NCI-H345 (cell line): Measurements from ENCODE around the gene NHS.
"Not testable (repeated sequence)": the region's sequence is repeated elsewhere in the genome, so short reads cannot be mapped to it uniquely, and the experiment has no call there.

Source experiments
- DNase-seq: peaks from one replicate; lab custom pipeline; 2025; lab: John Stamatoyannopoulos, UW

The NHS gene

DNA sequence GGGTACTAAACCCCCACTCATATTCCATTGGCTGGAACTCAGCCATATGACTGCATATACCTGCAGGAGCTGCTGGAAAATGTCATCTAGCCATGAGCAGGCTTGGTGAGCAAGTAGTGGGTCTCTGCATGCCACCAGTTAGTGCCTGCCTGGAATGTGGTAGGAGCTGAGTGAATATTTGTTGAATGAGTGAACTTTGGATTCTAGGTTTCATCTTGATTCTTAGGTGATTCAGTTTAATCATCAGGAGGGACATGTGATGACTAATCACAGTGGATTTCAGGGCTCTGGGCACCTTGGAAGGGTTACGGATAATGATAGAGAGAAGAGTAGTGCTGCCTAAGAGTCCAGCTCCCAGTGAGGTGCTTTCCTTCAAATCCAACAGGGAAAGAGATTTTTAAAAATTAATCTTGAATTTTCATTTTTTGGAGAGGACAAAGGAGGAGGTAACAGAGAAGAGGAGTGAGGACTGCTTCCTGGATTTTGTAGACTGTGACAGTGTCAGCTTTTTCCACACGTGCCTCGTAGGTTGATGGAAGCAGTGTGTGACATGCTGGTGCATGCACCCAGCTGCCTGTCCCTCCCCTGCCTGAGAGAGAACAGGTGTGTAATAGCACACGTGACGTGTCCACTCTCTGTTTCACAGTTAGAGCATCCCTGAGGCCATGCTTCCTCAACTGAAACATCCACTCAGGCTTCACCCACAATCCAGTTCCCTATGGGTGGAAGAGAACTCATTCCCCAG lies 30.4 kb downstream of the NHS start:
- DNase-seq, result no peak

DNA sequence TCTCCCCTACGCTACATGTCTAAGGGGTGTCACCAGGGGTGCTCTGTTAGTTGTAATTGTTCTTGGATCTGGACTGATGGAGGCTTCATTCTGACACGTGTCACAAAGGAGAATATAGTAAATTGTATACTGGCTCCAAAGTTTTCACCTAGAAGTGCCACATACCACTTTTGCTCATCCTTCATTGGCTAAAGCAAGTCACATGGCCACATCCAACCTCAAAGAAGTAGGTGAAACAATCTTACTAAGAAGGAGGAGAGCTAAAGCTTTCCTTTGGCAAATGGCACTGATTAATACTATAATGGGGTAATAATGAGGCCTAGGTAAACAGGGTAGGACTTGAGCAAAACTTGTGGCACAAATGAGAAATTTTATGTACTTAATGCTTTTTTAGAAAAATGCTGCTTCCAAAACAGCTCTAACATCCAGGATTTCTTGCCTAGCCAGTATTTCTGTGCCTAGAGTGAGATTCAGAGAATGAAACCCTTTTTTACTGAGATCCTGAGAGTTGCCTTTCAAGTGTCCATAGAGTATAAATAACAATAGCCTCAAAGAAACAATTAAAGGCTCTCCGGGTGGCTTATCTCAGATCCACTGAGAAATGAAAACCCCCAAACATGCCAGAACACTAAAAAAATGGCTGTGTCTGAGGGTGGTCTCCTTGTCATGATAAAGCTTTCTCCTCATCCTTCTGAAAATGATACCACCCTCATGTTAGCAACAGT lies 34.7 kb downstream of the NHS start:
- DNase-seq, result no peak

DNA sequence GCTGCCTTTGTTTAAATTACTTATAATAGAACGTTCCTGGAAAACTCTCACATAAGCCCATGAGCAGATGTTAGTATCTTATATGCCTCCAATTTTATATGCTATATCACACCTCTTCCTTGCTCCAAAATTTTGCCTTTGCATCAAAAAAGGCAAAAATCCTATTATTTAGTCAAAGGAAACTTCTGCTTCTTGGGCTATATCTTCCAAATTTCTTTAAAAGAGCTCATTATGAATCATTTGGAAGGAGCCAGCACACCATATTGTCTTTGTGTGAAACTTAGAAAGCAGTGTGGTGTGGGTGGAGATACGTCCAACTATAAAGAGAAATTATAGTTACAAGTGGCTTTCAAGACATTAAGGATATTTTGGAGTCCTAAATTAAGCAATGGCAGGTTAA lies 35.7 kb downstream of the NHS start:
- no peak for DNase-seq

DNA sequence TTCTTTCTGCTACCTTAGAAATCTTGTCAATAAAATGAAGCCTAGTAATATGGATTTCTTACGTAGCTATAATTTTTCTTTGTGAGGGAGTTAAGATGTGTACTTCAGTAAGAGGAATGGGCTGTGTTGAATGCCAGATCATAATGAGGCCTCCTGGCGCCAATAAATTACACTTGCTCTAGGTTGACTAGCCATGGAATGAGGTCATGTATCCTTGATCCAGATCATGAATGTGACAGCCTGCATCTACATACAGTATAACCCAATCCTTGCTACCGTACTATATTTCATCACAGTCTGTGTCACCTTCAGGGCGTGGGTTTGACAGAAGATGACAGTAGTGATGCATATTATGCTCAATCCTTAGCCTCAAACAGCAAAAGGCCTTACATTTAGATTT lies 36.2 kb downstream of the NHS start:
- no peak for DNase-seq

DNA sequence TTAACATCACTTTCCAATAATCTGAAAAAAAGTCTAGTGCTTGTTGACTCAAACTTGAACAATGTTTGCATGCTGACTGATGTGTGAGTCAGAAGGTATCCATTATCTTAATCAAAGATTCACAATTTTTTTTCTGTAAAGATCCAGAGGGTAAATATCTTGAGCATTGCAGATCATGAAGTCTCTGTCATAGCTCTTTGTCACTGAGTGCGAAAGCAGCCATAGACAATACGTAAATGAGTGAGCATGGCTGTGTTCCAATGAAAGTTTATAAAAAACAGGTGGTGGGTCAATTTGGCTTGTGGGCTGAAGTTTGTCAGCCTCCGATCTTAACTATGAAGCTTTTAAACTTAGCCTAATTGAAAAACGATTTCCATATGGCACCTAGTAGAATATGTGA lies 37.7 kb downstream of the NHS start:
- DNase-seq, result no peak

DNA sequence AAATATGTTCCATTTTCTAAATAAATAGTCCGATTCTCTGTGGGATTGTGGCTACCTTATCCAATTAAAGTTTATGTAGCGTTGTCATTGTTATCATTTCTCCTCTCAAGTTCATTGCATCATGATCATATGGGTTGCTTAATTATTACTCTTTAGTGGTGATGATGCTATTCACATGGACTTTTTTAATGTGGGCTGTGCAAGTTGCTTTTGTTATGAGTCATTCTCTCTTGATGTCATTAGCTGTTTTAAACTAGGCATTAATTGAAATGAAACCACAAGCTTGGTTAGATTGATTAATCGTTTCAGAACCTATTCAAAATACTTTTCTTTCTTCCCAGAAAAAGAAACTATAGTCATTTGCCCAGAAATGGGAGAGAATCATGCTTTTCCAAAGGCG lies 38.2 kb downstream of the NHS start:
- no peak for DNase-seq

DNA sequence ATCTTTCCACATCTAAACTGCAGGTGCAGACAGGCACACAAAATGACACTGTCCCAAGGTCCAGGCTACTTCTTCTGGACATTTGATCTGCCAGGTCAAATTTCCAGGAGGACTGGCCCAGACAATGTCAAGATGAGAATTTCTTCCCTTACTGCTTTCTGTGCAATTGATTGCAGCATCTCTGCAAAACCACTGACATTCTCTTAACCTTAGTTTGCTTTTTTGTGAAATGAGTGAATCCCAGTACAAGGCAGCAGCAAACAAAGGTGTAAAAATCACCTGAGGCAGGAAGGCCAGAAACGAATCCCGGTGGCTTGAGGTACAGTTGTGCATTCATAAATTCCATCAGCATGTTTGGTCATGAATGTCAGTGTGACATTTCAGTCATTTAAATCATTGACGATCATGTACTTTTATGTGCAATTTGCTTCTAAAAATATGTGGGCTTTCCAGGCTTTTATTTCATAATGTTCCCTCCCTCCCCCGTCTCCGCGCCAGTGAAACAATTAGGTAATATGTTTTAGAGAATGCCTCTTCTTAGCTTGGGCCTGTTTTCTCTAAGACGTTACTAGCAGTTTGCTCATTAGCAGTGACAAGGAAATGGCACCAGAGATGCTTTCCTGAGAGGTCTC lies 39.1 kb downstream of the NHS start:
- no peak for DNase-seq

DNA sequence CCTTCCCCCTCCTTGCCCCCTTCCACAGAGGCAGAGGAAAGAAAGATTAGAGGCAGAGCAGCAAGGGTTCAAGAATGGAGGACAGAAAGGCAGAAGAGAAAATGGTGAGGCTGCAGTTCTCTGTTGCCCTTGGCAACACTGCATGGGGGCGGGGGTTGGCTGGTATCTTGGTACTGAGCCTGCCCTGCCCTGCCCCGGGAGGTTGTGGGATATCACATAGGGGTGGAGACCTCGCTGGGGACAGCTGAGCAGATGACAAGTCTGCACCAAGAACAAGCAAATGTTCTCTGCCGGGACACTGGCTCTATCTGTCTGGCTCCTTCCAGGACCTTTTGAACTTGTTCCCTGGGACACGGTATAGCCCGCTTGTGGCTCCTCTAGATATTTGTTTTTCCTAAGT lies 39.8 kb downstream of the NHS start:
- DNase-seq, result no peak

DNA sequence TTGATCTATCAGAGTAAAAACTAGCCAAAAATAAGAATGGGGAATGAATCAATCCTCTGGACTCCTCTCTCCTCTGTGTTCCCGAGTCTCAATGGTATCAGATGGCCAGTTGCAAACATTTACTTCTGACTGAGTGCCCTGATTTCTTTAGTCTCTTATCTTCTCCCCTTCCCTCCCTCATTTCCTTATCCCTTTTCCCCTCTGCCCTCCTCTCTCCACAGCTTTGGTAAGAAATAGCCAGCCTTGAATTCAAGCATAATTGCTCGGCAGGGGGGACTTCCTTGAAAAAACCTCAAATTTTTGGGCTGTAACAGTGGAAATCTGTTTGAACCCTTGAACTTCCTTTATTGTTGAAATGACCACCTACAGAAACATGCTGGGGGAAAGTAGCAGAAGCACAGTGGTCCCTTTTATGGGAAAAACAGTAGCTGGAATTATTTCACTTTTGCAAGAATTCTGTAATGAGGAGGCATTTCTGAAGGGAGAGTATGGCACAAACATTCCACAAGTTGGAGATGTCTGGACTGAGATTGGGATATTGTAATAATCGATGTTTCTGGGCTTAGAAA lies 40.3 kb downstream of the NHS start:
- no peak for DNase-seq

DNA sequence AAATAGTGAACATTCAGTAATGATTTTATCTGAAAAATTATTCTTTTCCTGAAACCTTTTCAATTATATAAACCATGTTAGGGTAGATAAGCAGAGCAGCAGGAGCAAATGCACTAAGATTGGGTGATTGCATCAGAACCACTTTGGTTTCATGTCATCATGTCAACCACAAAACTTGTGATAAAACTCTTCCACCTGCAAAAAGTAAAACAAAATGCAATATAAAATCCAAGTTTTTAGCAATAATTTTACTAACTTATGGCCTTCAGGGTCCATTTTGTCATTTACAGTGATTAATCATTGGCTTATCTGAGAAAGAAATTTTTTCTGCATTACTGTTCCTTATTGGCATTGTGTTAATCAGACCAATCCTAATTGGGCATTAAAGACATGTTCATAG lies 42.4 kb downstream of the NHS start:
- DNase-seq, result no peak

DNA sequence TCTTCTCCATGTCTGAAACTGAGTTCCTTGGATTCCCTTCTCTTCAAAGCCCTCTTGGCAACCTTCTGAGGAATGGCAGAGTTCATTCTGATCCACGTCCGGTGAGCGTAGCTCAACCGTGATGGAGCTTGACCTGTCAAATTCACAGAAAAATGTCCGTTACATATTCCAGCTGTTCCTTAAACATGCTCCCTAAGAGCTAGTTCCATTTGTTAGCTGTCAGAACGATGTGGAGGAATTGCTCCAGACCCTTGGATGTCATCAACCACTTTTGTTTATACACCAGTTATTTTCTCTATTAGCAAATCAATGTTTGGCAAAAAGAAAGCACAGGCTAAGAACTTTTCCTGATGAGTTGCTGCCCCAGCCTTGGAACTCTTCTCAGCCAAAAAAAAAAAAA lies 50.1 kb downstream of the NHS start:
- no peak for DNase-seq

DNA sequence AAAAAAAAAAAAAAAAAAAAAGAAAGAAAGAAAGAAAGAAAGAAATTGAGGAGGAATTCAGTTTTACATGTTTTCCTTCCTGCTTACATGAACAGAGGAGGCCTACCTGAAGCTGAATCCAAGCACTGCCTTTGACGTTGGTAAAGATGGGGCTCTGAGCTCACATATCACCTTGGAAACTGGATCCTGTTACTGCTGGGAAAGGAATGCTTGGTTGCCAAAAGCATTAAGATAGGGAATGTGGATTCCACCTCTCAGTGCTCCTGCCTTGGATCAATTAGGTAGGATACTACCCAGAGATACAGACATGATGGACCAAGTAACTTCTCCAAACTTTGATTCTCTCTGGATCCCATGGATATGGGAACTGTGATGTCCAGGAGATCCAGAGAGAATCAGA lies 50.6 kb downstream of the NHS start:
- no peak for DNase-seq

DNA sequence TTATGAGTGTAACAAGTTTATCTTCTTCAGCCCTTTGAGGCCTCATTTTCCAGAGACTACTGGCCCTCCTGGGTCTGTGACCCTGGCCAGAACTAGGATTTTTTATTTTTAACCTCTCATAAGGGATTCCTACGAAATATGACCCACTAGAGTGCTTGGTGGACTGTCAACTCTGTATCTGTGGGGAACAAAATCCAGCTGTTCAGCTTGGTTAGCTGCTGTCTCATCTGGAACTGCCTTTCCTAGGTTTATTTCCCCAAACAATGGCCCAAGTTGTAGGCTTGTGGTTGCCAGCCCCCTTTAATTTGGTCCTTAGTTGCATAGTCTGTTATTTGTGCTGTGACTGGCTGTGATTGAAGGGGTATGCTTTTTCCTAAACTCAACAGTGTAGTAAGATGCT lies 56.2 kb downstream of the NHS start:
- no peak for DNase-seq

DNA sequence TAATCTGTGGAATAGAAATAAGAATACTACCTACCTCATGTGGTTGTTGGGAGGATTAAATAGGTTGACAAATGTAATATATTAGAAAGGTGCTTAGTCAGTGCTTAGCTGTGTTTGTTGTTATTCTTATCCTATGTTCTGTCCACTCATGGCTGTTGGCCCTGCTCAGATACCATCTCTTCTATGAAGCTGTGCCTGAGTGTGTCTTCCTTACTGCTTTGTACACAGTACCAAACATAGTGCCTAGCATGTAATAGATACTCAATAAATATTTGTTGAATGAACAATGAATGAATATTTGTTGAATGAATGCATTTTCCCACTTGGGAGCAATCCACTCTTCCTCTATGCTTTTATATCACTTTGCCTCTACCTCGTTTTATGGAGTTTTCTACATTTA lies 57.2 kb downstream of the NHS start:
- DNase-seq, result no peak

DNA sequence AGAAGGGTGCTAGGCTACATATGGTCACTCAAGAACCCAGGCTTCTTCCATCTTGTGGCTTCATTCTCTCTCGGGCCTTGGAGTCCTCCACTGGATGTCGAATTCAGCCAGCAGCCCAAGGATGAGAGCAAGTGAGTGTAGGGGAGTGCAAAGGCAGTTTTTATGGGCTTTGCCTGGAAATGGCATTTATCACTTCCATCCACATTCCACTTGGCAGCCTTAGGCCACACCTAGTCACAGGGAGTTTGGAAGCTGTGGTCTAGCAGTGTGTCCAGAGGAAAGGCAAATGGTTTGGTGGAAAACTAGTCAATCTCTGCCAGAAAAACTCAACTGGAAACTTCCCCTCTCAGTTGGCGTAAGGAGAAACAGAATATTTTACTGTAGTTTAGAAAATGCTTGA lies 59.0 kb downstream of the NHS start:
- DNase-seq, result no peak

DNA sequence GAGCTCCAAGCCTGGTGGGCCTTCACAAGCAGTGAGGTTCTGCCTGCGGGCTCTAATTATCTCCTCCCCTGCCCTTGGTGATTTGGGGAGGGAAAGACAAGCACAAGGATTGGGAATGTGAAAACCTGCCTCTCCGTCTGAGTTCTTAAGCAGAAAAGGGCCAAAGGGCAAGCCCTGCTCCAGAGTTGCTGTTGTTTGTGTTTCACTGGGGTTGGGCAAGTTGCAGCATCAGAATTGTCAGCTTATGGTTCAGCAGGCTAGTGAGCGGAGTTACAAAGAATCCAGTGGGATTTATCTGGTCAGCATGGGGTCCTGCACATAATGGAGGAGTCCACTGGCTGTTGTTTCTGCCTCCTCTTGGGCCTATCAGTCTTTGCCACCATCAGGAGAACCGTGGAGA lies 60.5 kb downstream of the NHS start:
- DNase-seq, result no peak

DNA sequence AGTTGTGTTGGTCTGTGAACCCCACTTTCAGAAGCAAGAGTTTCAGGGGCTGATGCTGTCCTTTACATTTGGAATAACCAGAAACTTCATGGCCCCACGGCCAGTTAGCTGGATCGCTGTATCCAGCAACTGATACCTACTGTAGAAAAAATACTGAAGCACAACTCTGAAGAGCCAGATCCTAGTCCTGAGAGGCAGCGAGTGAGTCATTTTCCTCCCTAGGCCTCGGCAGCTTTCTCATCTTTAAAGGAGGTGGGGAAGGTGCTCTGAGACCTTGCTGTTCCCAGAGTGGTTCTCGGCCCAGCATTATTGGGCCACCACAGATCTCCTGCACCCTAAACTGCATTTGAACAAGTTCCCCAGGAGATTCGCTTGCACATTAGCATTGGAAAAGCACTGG lies 63.2 kb downstream of the NHS start:
- no peak for DNase-seq

DNA sequence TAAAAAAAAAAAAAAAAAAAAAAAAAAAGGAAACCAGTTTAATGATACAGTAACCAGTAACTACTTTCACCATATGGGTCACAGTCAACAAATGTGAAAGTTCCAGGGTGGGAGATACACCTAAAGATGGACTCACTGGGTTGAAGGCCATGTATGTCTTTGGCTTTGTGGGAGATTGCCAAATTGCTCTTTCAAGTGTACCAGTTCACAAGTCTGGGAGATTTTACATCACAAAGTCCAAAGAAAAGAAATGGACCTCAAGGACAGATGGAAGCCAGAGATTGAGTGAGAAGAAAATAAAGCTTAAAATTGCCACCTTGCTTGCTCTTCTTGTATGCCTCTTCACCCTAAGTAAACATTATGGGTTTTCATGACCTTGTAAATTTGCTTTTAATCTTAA lies 65.3 kb downstream of the NHS start:
- DNase-seq, result no peak

DNA sequence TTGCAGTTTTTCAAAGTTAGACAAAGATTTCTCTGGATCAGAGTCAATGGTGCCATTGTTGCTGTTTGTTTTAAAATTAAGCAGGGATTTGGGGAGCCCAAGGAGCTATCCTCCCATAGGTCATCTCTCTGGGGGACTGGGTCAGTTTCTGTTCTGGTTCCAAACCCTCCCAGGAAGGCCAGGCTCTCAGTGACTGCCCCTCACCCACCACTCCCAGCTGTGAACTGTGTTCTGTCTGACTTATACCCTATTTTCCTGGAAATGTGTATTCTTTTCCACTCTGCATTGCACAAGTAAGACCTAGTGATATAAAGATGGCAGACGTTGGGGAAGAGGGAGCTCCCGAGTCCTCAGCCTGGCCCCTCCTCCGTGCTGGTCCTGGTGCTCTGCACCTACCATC lies 65.8 kb downstream of the NHS start:
- no peak for DNase-seq

DNA sequence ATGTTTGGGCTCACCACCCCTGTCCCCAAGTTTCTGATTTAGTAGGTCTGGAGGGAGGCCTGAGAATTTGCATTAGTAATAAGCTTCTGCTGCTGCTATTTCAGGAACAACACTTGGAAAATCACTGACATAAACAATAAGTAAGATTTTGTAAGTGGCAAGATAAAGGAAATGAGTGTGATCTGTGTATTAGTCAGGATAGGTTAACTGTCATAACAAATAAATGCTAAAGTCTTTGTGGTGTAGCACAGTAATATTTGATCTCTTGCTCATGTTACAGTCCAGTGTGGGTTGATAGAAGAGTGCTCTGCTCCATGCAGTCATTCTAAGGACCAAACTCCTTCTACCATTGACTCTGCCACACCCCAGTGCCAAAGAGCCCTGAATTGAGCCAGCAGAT lies 67.0 kb downstream of the NHS start:
- no peak for DNase-seq

DNA sequence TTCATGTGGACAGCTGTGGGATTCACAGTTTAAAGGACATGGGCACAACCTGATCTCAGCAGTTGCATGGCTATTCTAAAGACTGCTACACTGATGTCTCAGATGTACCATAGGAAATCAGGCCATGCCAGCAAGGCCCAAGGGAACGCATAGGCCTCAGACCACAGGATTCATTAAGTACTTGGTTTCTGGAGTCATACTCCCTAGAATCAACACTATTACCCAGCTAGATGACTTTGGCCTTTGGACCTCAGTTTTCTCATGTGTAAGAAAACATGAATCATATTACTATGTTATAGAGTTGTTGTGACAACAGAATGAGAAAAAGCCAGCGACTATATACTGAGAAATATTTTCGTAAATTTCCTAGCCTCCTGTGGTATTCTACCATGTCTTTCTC lies 67.9 kb downstream of the NHS start:
- DNase-seq, result no peak

DNA sequence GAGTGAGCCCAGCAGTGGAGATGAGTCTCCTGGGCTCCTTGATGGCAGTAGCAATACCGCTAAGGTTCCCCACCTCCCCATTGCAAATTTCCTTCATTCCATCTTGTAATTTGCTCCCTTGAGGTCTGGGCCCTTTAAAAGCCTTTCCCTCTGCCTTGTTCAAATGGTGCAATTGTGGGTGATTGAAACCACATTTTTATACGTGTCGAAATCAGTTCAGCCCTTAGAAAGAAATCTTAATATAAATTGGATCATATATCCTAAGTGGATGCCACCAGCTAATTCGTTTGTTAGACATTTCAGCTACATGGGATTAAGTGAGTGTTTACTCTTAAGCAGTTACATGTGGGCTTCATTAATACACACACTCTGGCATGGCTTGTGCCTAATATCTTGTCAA lies 68.6 kb downstream of the NHS start:
- no peak for DNase-seq

DNA sequence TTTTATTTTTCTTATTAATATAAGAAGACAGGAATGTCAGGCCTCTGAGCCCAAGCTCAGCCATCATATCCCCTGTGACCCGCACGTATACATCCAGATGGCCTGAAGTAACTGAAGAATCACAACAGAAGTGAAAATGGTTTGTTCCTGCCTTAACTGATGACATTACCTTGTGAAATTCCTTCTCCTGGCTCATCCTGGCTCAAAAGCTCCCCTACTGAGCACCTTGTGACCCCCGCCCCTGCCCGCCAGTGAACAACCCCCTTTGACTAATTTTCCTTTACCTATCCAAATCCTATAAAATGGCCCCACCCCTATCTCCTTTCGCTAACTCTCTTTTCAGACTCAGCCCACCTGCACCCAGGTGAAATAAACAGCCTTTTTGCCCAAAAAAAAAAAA lies 71.3 kb downstream of the NHS start:
- DNase-seq, result not testable (repeated sequence)
